Effector CD8-positive, alpha-beta T cell (primary cell): ENCODE measurements around the gene HIP1R.
"Not testable (repeated sequence)": the region's sequence is repeated elsewhere in the genome, so short reads cannot be mapped to it uniquely, and the experiment has no call there.

Experiments used
- DNase-seq: peaks from one replicate; lab custom pipeline; 2025; lab: John Stamatoyannopoulos, UW
- total RNA-seq, 4 experiments: gene quantifications; one replicate each; lab custom pipeline; 2026; lab: John Stamatoyannopoulos, UW

The HIP1R gene, protein sequence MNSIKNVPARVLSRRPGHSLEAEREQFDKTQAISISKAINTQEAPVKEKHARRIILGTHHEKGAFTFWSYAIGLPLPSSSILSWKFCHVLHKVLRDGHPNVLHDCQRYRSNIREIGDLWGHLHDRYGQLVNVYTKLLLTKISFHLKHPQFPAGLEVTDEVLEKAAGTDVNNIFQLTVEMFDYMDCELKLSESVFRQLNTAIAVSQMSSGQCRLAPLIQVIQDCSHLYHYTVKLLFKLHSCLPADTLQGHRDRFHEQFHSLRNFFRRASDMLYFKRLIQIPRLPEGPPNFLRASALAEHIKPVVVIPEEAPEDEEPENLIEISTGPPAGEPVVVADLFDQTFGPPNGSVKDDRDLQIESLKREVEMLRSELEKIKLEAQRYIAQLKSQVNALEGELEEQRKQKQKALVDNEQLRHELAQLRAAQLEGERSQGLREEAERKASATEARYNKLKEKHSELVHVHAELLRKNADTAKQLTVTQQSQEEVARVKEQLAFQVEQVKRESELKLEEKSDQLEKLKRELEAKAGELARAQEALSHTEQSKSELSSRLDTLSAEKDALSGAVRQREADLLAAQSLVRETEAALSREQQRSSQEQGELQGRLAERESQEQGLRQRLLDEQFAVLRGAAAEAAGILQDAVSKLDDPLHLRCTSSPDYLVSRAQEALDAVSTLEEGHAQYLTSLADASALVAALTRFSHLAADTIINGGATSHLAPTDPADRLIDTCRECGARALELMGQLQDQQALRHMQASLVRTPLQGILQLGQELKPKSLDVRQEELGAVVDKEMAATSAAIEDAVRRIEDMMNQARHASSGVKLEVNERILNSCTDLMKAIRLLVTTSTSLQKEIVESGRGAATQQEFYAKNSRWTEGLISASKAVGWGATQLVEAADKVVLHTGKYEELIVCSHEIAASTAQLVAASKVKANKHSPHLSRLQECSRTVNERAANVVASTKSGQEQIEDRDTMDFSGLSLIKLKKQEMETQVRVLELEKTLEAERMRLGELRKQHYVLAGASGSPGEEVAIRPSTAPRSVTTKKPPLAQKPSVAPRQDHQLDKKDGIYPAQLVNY
- total RNA-seq: 148 to 273 (median 217) reads per million in 4 experiments

DNA sequence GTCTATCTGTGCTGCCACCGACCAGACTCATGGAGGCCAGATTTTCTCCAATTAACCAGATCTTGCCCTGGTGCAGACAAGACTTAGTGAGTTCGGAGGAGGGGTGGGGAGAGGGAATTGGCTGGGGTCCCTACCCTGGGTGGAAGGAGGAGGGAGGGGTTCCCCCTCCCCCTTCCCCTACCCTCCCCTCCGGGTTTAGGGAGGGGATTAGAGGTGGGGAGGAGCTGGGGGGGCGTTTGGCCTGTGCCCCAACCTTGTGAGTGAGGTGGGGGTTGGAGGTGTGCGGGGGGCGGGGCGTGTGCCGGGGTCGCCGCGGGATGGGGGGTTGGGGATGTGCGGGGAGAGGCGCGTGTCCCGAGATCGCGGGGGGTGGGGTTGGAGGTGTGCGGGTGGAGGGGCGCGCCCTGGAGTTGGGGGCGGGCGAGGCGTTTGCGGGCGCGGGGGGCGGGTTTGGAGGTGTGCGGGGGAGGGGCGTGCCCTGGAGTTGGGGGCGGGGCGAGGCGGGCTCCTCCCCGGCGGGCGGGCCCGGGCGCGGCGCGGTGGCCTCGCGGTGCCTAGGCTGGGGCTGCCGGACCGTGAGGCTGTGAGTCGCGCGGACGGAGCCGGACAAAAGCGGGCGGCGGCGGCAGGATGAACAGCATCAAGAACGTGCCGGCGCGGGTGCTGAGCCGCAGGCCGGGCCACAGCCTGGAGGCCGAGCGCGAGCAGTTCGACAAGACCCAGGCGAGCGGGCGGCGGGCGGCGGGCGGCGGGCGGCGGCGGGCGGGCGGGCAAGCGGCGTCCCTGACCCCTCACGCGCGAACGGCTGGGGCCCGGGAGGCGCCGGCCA lies at the start of gene HIP1R:
Gene HIP1R, plus strand, starts transcription at position 537 of the 829 bp plus-strand sequence. Its CDS starts 94 bp downstream, at position 631.
- DNase-seq: peak; percentile 50

- no peak for DNase-seq
These were observed 49.8 kb upstream of the HIP1R start for GRCh38 chr12:122785503-122785902.

DNA sequence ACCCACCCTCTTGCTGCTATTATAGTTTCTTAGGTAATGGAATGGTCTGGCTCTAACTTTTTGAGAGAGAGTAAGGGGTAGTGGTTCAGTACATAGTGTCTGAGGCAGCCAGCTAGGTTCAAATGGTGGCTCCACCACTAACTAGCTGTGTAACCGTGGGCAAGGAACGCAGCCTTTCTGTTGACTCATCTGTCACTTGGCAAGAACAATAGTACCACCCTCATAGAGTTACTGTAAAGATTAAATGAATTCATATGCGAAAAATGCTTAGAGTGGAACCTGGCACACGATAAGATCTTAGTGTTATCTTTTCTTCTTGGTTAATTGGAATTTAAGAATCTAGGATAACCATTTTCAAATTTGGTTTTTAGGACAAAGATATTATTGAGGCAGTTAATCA lies 46.9 kb upstream of the HIP1R start:
- DNase-seq: no peak

GRCh38 chr12:122789637-122790036 lies 45.6 kb upstream of the HIP1R start:
- DNase-seq: no peak

DNA sequence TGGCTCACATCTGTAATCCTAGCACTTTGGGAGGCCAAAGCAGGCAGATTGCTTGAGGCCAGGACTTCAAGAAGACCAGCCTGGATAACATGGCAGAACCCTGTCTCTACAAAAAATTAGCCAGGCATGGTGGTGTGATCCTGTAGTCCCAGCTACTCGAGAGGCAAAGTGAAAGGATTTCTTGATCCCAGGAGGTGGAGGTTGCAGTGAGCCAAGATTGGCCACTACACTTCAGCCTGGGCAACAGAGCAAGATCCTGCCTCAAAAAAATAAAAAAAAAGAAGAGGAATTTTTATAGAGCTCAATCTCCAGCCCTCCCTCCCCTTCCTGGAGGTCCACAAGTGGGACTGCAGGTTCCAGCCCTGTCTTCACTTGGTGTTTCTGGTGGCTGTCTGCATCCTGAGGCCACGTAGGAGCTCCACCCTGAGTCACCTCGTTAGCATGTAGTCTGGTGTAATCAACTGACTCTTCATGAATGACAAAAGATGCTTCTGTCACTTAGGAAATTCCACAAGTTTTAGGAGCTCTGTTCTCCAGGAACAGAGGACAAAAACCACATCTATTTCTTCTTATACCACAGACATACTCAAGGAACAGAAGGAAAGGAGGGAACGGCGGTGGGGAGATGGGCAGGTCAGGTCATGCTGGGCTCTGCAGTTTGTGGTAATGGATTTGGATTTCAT lies 44.7 kb upstream of the HIP1R start:
- DNase-seq: no peak

GRCh38 chr12:122793685-122794106 lies 41.6 kb upstream of the HIP1R start:
- DNase-seq: no peak

DNA sequence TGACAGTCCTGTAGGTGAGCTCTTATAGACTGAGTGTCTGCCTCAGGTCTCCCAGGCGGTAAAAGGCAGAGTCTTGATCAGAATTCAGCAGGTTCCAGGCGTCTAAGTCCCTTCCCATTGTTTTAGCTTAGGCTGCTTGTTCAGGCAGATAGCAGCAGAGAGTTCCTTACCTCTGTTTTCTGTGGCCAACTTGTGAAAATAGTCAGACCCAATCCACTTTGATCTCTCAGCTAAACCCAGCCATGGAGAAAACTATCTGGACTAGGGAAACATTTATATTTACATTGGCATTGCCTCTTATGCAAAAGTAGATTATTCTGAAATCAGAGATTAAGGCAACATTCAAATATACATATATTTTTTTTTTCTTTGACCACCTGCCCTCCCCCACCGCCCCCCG lies 39.5 kb upstream of the HIP1R start:
- no peak for DNase-seq

GRCh38 chr12:122799641-122800243 lies 35.5 kb upstream of the HIP1R start:
- DNase-seq: no peak

GRCh38 chr12:122803937-122804336 lies 31.3 kb upstream of the HIP1R start:
- DNase-seq: no peak

DNA sequence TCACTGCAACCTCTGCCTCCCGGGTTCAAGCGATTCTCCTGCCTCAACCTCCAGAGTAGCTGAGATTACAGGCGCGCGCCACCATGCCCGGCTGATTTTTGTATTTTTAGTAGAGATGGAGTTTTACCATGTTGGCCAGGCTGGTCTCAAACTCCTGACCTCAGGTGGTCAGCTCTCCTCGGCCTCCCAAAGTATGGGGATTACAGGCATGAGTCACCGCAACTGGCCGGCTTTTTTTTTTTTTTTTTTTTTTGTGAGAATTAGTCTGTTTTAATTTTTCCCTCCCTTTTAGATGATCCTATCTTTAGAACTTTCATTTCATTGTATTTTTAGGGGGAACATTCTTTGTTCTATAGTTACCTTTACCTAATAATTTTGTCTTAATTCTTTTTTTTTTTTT lies 30.3 kb upstream of the HIP1R start:
- DNase-seq: not testable (repeated sequence)

- DNase-seq: no peak
These were observed 27.6 kb upstream of the HIP1R start for GRCh38 chr12:122807651-122808050.

GRCh38 chr12:122811777-122812176 lies 23.5 kb upstream of the HIP1R start:
- no peak for DNase-seq

DNA sequence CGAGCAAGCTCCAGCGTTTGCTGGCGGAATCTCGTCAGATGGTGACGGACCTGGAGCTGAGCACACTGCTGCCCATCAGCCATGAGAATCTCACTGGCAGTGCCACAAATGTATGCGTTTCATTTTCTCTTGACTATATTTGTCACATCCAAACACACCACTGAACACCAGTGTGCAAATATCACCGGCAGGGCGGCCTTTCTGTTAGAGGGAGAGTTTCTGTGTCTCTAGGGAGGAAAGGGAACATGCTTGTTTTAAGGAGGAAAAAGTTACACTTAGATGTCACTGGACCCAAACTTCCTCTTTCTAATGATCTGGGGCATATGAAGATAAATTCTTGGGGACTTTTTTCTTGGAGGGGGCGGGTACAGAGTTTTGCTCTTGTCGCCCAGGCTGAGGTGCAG lies 21.9 kb upstream of the HIP1R start:
- no peak for DNase-seq

- no peak for DNase-seq
These were observed 16.0 kb upstream of the HIP1R start for GRCh38 chr12:122819209-122819785.

DNA sequence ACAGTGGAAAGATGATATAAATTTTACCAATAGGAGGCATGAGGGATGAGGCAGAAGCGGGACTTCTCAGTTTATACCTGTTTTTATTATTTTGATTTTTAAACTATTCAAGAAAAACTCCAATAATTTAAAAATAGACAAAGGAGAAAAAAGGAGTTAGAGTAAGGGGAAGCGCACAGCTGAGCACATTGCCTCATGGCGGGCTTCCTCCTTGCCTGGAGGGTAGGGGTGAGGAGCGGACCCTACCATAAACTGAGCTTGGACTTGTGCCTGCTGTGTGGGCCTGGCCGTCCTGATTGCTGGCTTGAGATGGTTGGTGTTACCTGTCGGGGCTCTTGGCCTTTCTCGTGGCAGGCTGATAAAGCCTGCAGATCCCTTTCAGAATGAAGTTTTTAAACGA lies 15.1 kb upstream of the HIP1R start:
- no peak for DNase-seq

DNA sequence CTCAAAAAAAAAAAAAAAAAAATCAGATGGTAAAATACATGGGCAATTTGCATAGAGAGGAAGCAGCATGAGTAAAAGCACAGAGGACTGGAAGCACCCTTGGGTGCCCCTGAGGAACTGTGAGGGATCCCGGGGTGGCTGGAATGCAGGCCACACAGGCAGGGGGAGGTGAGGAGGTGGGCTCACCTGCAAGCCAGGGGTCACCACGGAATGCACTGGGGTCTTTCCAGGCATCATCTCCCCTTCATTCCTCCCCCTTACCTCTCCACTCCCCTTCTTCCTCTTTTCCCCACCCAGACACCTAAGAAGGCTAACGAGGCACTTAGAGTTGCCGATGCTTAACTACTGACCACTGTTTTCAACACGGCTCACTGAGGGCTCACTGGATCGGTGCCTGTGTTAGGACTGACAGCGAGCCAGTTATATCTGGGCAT lies 14.4 kb upstream of the HIP1R start:
- DNase-seq: no peak

DNA sequence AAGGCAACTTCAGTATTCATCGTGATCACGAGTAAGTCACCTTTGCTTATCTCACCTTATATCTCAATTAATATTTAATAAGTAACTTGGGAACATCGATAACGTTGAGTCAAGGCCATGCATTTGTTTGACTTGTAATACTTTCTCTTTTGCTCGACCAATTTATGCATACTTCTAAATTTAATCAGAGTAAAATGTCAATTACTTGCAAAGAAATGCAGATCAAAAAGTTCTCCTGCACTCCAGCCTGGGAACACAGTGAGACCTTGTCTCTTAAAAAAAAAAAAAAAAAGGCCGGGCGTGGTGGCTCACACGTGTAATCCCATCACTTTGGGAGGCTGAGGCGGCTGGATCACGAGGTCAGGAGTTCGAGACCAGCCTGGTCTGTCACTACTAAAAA lies 11.8 kb upstream of the HIP1R start:
- no peak for DNase-seq

DNA sequence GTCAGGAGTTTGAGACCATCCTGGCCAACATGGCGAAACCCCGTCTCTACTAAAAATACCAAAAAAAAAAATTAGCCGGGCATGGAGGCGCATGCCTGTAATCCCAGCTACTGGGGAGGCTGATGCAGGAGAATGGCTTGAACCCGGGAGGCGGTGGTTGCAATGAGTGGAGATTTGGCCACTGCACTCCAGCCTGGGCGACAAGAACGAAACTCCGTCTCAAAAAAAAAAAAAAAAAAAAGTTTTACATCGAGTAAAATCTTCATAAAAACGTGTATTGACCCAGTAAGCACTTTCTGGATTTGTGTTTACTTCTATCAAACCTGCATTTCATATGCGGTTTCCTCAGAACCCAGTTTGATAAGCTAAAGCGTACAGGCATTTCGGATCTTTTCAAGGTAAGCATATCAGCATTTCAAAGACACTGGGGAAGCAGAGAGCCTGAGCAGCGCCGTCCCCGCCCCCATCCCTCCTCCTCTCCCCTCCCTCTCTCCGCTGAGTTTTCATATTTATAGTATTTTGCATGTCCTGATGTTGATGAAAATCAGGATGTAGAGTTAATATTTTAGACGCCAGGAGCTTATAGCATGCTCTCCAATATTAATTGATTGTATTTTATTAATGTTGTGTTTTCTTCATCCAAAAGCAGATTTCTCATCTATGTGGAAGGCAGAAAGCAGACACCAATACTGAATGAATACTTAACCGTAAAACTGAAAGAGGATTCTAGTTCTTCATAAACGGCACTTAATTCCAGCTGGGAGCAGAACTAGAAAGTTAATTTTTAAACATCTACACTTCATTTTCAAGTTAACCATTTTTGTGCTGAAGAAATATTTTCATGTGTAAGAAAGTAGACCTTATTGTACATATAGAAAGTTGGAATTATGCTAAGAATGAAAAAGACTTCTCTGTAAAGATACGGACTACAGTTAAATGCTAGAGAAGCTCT lies 9.2 kb upstream of the HIP1R start:
- no peak for DNase-seq

DNA sequence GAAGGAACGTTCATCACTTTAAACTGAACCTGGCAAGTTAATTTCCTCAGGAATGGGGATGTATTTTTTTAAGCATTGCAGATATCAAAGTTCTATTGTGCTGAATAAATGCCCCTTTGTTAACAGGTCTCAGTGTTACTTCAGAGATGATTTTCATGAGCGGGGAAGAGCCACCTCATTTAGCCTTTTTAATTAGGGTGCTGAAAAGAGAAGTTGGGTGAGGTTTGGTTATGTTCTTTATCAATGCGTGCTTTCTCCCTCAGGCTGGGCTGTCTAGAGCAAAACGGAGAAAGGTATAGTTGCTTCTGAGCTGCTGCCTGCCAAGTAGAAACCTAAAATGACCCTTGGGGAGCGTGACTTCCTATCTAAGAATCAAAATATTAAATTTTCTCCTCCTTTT lies 8.0 kb upstream of the HIP1R start:
- DNase-seq: no peak
